ENCODE results near the gene ADSS2.
A peak's percentile ranks its signal among the peaks of the same experiment; 100 is the strongest.
"Not testable (repeated sequence)": the region's sequence is repeated elsewhere in the genome, so short reads cannot be mapped to it uniquely, and the experiment has no call there.

ADSS2 gene

DNA sequence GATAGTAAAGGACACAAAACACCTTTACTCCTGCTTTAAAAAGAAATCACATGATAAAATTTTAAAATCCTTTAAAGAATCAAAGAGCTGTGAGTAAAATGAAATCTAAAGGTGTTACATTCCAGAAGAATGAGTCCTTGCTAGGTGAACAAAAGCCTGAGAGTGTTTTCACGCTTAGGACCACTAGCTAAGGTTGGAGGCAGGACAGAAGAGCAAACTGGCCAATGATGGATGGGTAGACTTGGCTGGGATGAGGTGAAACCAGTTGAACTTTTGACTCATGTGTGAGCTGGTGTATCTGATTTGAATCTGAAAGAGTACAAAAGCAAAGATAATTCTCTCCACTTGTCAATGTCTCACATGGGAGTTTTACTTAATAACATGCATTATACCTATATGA, 44.5 kb upstream of the ADSS2 start:
- Histone ChIP-seq H3K79me2 (ENCODE audit: control insufficient read depth, insufficient read depth, low read length, poor library complexity) (no peaks in the 10 kb centered on the region), H3K18ac (ENCODE audit: low read length) (no peak overlapping the region), H4K8ac (ENCODE audit: low read depth, low read length) (no peak overlapping the region), H2BK120ac (ENCODE audit: insufficient read depth, low read length, poor library complexity) (no peak overlapping the region), H3K23ac (ENCODE audit: low read length) (no peak overlapping the region), H2BK5ac (ENCODE audit: low read depth, low read length, poor library complexity) (no peak overlapping the region), H3K27me3 (ENCODE audit: insufficient read depth, low read length) (no peaks in the 10 kb centered on the region), H3K36me3 (ENCODE audit: control insufficient read depth in 1 of 2, insufficient read depth in 2 of 2, low read length in 2 of 2) (no peaks in the 10 kb centered on the region), H3K4me2 (ENCODE audit: low read length) (no peak overlapping the region), H2BK12ac (ENCODE audit: low read length) (no peak overlapping the region), H3K14ac (ENCODE audit: low read length) (no peak overlapping the region), H3K4me3 (ENCODE audit: low read depth, low read length) (no peak overlapping the region), H4K12ac (ENCODE audit: low read depth, low read length) (no peak overlapping the region), H2AK5ac (ENCODE audit: low read length) (no peak overlapping the region), H3K79me1 (ENCODE audit: low read length) (no peaks in the 10 kb centered on the region), H3K9me3 (ENCODE audit: insufficient read depth, low read depth, low read length) (no peaks in the 10 kb centered on the region), H3K4ac (ENCODE audit: low read depth, low read length) (no peak overlapping the region), H4K91ac (ENCODE audit: low read depth, low read length) (no peak overlapping the region), H2AFZ (ENCODE audit: insufficient read depth, low read length, poor library complexity) (no peak overlapping the region), H3K9ac (ENCODE audit: low read length) (no peak overlapping the region), H3K27ac (ENCODE audit: low read depth, low read length) (no peak overlapping the region), H3K4me1 (ENCODE audit: control insufficient read depth in 1 of 2, insufficient read depth in 2 of 2, low read length in 2 of 2) (no peaks in the 10 kb centered on the region)
- peak in 1 of 2 donors; percentile 6 for DNase-seq
- WGBS (ENCODE audit: extremely low coverage, insufficient coverage, insufficient read length), result no CpG with 5 or more reads among the region's 1 CpG

- Histone ChIP-seq H4K91ac (ENCODE audit: low read depth, low read length) (no peak overlapping the region), H3K14ac (ENCODE audit: low read length) (no peak overlapping the region), H2AK5ac (ENCODE audit: low read length) (no peak overlapping the region), H2AFZ (ENCODE audit: insufficient read depth, low read length, poor library complexity) (no peak overlapping the region), H3K4me2 (ENCODE audit: low read length) (no peak overlapping the region), H3K36me3 (ENCODE audit: control insufficient read depth in 1 of 2, insufficient read depth in 2 of 2, low read length in 2 of 2) (no peaks in the 10 kb centered on the region), H3K4me1 (ENCODE audit: control insufficient read depth in 1 of 2, insufficient read depth in 2 of 2, low read length in 2 of 2) (no peaks in the 10 kb centered on the region), H3K79me1 (ENCODE audit: low read length) (no peaks in the 10 kb centered on the region), H3K4me3 (ENCODE audit: low read depth, low read length) (no peak overlapping the region), H2BK5ac (ENCODE audit: low read depth, low read length, poor library complexity) (no peak overlapping the region), H2BK120ac (ENCODE audit: insufficient read depth, low read length, poor library complexity) (no peak overlapping the region), H3K23ac (ENCODE audit: low read length) (no peak overlapping the region), H2BK12ac (ENCODE audit: low read length) (no peak overlapping the region), H4K8ac (ENCODE audit: low read depth, low read length) (no peak overlapping the region), H4K12ac (ENCODE audit: low read depth, low read length) (no peak overlapping the region), H3K9ac (ENCODE audit: low read length) (no peak overlapping the region), H3K4ac (ENCODE audit: low read depth, low read length) (no peak overlapping the region), H3K9me3 (ENCODE audit: insufficient read depth, low read depth, low read length) (no peaks in the 10 kb centered on the region), H3K79me2 (ENCODE audit: control insufficient read depth, insufficient read depth, low read length, poor library complexity) (no peaks in the 10 kb centered on the region), H3K18ac (ENCODE audit: low read length) (no peak overlapping the region), H3K27me3 (ENCODE audit: insufficient read depth, low read length) (no peaks in the 10 kb centered on the region), H3K27ac (ENCODE audit: low read depth, low read length) (no peak overlapping the region)
- no peak for DNase-seq
- no CpG with 5 or more reads among the region's 2 CpGs for WGBS (ENCODE audit: extremely low coverage, insufficient coverage, insufficient read length)
Observed at GRCh38 chr1:244494653-244495052, 42.9 kb upstream of the ADSS2 start.

DNA sequence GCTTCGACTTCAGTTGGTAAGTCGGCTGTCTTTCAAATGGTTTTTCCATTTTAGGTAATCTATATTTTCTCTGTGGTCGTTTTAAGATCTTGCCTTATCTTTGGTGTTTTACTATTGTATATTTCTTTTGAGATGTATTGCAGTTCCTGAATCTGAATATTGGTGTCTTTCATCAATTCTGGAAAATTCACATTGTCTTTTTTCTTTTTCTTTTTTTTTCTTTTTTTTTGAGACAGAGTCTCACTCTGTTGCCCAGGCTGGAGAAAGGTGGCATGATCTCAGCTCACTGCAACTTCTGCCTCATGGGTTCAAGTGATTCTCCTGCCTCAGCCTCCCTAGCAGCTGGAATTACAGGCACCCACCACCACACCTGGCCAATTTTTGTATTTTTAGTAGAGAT, 33.3 kb upstream of the ADSS2 start:
- no CpG with 5 or more reads among the region's 3 CpGs for WGBS (ENCODE audit: extremely low coverage, insufficient coverage, insufficient read length)
- H3K14ac ChIP-seq (ENCODE audit: low read length); H3K4me3 ChIP-seq (ENCODE audit: low read depth, low read length); H3K27me3 ChIP-seq (ENCODE audit: insufficient read depth, low read length); H3K36me3 ChIP-seq (ENCODE audit: control insufficient read depth in 1 of 2, insufficient read depth in 2 of 2, low read length in 2 of 2); H2BK120ac ChIP-seq (ENCODE audit: insufficient read depth, low read length, poor library complexity); H3K79me2 ChIP-seq (ENCODE audit: control insufficient read depth, insufficient read depth, low read length, poor library complexity); H3K18ac ChIP-seq (ENCODE audit: low read length); H3K4ac ChIP-seq (ENCODE audit: low read depth, low read length); H3K9me3 ChIP-seq (ENCODE audit: insufficient read depth, low read depth, low read length); H4K12ac ChIP-seq (ENCODE audit: low read depth, low read length); H3K27ac ChIP-seq (ENCODE audit: low read depth, low read length); H3K4me2 ChIP-seq (ENCODE audit: low read length); H4K8ac ChIP-seq (ENCODE audit: low read depth, low read length); H3K4me1 ChIP-seq (ENCODE audit: control insufficient read depth in 1 of 2, insufficient read depth in 2 of 2, low read length in 2 of 2); H3K23ac ChIP-seq (ENCODE audit: low read length); H2AFZ ChIP-seq (ENCODE audit: insufficient read depth, low read length, poor library complexity); H2AK5ac ChIP-seq (ENCODE audit: low read length); DNase-seq; H4K91ac ChIP-seq (ENCODE audit: low read depth, low read length); H3K9ac ChIP-seq (ENCODE audit: low read length); H2BK12ac ChIP-seq (ENCODE audit: low read length); H3K79me1 ChIP-seq (ENCODE audit: low read length); H2BK5ac ChIP-seq (ENCODE audit: low read depth, low read length, poor library complexity): not testable (repeated sequence)

DNA sequence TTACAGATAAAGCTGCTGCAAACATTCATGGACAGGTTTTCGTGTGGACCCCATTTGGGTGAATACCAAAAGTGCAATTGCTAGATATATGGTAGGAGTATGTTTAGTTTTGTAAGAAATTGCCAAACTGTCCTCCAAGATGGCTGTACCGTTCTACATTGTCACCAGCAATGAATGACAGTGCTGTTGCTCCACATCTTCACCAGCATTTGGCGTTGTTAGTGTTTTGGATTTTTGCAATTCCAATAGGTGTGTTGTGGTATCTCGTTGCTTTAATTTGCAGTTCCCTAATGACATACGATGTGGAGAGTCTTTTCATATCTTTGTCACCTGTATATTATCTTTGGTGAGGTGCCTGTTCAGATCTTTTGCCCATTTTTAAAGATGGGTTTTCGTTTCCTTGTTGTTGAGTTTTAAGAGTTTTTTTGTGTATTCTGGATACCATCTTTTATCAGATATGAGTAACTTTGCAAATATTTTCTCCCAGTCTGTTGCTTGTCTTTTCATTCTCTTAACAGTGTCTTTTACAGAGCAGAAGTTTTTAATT, 21.4 kb upstream of the ADSS2 start:
- Histone ChIP-seq H3K14ac (ENCODE audit: low read length) (no peak overlapping the region), H2AFZ (ENCODE audit: insufficient read depth, low read length, poor library complexity) (no peak overlapping the region)

More for the DNA sequence above, 21.4 kb upstream of the ADSS2 start:
- Histone ChIP-seq H3K18ac (ENCODE audit: low read length) (no peak overlapping the region), H3K36me3 (ENCODE audit: control insufficient read depth in 1 of 2, insufficient read depth in 2 of 2, low read length in 2 of 2) (no peaks in the 10 kb centered on the region), H3K79me2 (ENCODE audit: control insufficient read depth, insufficient read depth, low read length, poor library complexity) (no peaks in the 10 kb centered on the region), H3K27me3 (ENCODE audit: insufficient read depth, low read length) (no peaks in the 10 kb centered on the region), H4K91ac (ENCODE audit: low read depth, low read length) (no peak overlapping the region), H4K12ac (ENCODE audit: low read depth, low read length) (no peak overlapping the region), H2BK5ac (ENCODE audit: low read depth, low read length, poor library complexity) (no peak overlapping the region), H4K8ac (ENCODE audit: low read depth, low read length) (no peak overlapping the region), H3K9me3 (ENCODE audit: insufficient read depth, low read depth, low read length) (no peaks in the 10 kb centered on the region), H3K79me1 (ENCODE audit: low read length) (no peaks in the 10 kb centered on the region), H3K23ac (ENCODE audit: low read length) (no peak overlapping the region), H2BK12ac (ENCODE audit: low read length) (no peak overlapping the region), H3K4me3 (ENCODE audit: low read depth, low read length) (no peak overlapping the region), H3K4me2 (ENCODE audit: low read length) (no peak overlapping the region), H2AK5ac (ENCODE audit: low read length) (no peak overlapping the region), H3K4me1 (ENCODE audit: control insufficient read depth in 1 of 2, insufficient read depth in 2 of 2, low read length in 2 of 2) (no peaks in the 10 kb centered on the region), H3K4ac (ENCODE audit: low read depth, low read length) (no peak overlapping the region), H3K27ac (ENCODE audit: low read depth, low read length) (no peak overlapping the region), H3K9ac (ENCODE audit: low read length) (no peak overlapping the region), H2BK120ac (ENCODE audit: insufficient read depth, low read length, poor library complexity) (no peak overlapping the region)
- no CpG with 5 or more reads among the region's 6 CpGs for WGBS (ENCODE audit: extremely low coverage, insufficient coverage, insufficient read length)
- peak; percentile 33 to 86 for DNase-seq

All from trophoblast cell (in vitro differentiated cells and primary cell).